Activated CD4-positive, alpha-beta memory T cell treated with anti-CD3 and anti-CD28 coated beads, Interleukin-2, amount 10 ng/mL, durations not matched to agents 7 days and 5 days (primary cell): ENCODE measurements around the gene ALG12. TPM values are rescaled to one million over a fixed set of nuclear protein-coding genes. Genes with fewer than 3 reads are reported as not detected.

Source experiments
- CTCF ChIA-PET: fragments of 350-600 bp; sonication (Branson Sonifier 250); formaldehyde crosslinking; loops from one replicate; lab custom pipeline; 2021; ENCODE audit warnings: antibody characterized with exemption, inconsistent platforms; lab: Charles Lee
- POLR2A ChIA-PET: fragments of 350-600 bp; sonication (Branson Sonifier 250); formaldehyde crosslinking; loops from one replicate; lab custom pipeline; 2021; ENCODE audit warnings: antibody characterized with exemption; lab: Charles Lee
- DNase-seq: peaks from one replicate; pipeline ENCODE4 v3.0.0-alpha.2; 2020
- H3K27ac Mint-ChIP-seq: one replicate; pipeline ENCODE4 v1.8.0; 2021; ENCODE audit warnings: mild to moderate bottlenecking, mixed read lengths
- H3K27me3 Mint-ChIP-seq: one replicate; pipeline ENCODE4 v1.8.0; 2021; ENCODE audit warnings: mixed read lengths
- H3K36me3 Mint-ChIP-seq: one replicate; pipeline ENCODE4 v1.8.0; 2021; ENCODE audit warnings: low read depth, mixed read lengths
- H3K4me1 Mint-ChIP-seq: one replicate; pipeline ENCODE4 v1.8.0; 2021; ENCODE audit warnings: mixed read lengths
- H3K4me3 Mint-ChIP-seq: one replicate; pipeline ENCODE4 v1.8.0; 2021; ENCODE audit warnings: mild to moderate bottlenecking, mixed read lengths
- H3K9me3 Mint-ChIP-seq: one replicate; pipeline ENCODE4 v1.8.0; 2021; ENCODE audit warnings: mixed read lengths
- total RNA-seq, 2 experiments: library from RNA; stranded (reverse); gene quantifications; one replicate each; pipeline ENCODE4 v1.2.3, GENCODE V29; 2021

Gene ALG12
- total RNA-seq, 2 experiments from 2014 or later = 14.7 to 20.6 TPM

DNA sequence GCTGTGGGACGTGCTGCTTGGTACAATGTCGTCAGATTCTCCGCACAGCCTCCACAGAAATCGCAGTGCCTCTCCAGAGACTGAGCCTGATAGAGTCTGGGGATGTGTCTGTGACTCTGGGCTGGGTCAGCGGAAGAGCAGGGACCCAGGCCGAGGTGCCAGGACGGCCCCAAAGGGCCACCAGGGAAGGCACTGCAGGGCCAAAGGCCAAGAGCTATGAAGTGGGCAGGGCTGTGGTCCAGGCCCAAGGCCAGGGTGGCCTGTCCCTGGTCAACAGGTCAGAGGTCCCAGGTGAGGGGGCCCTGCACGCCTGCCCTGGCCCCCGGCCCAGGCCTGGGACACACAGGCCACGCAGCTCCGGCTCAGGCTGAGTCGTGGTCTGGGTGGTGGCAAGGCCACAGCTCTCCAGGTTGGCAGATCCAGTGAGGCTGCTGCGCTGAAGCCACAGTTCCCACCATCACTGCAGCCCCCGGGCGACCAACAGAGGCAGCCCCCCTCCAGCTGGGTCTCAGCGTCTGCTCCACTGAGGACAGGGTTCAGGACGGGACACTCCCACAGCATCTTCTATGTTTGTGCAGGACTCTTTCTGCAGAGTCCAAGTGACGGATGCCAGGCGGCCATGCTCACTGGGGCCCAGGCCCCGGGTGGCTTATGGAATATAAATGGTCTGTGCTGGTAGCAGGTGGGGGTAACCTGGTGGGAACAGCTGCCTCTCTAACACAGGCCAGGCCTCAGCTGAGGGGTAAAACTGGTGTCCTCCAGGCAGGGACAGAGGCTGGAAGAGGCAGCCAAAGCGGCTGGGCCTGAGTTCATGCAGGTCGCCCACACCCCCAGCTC is 37.6 kb upstream of the ALG12 start:
- H3K9me3 Mint-ChIP-seq = no peaks in the 10 kb centered on the region
- H3K4me3 Mint-ChIP-seq = no peak overlapping the region

DNA sequence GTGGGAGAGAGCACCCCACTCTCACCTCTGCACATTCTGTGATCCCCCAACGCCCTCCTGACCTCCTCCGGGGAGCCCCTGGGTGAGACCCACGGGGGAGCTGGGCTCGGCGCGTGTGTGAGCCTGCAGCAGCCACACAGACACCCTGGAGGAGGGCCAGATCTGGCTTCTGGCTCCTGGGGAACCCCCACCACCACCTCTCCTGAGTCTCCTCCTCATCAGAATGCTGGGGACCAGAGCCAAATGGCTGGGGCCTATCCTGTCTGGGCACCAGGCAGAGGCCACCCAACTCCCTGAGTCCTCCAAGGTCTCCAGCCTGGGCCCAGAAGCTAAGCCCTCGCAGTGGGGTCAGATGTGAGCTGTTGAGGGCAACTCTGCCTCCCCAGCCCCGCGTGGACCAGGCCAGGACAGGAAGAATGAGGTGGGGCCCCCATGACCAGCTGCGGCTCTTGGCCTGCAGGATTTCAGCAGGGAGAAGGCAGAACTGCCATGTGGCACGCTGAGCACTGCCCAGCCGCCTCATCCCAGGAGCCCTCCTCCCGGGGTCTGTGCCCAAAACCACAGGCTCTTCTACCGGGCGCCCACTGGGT is 36.8 kb upstream of the ALG12 start:
- H3K9me3 Mint-ChIP-seq = no peaks in the 10 kb centered on the region

More for the DNA sequence above, 37.6 kb upstream of the ALG12 start:
- CTCF ChIA-PET = no interaction called here
- Mint-ChIP-seq H3K27ac (no peak overlapping the region), H3K27me3 (no peaks in the 10 kb centered on the region), H3K36me3 (no peaks in the 10 kb centered on the region), H3K4me1 (peaks cover 13% of the 10 kb centered on the region)
- POLR2A ChIA-PET = interaction anchor here (0.7 to 1.7 kb wide), 3 partner anchors 15 to 23 kb away, joined by 3 to 5 read pairs (median 3); no protein-coding TSS in a partner anchor
- DNase-seq = no peak

DNA sequence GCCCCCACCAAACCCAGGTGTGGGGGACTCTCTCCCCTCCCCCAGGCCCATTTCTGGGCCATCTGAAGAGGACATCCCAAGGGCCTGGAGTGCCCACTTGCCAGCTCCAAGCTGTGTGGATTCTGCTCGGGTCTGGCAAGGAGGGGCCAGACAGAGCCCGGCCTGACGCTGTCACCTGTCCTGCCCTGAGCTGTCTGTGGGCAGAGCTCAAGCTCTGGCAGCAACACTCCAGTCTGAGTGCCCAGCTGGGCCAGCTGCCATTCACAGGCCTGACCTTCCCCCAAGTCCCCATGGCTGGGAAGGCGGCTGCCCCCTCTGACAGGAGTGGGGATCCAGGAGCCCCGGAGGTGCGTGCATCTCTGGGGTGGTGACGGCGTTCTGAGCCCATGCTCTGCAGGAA is 36.1 kb upstream of the ALG12 start:
- Mint-ChIP-seq H3K27ac (no peak overlapping the region), H3K27me3 (no peaks in the 10 kb centered on the region), H3K4me3 (no peak overlapping the region), H3K36me3 (no peaks in the 10 kb centered on the region), H3K4me1 (peaks cover 9% of the 10 kb centered on the region), H3K9me3 (no peaks in the 10 kb centered on the region)
- ChIA-PET POLR2A (interaction anchor here (1.3 kb wide), 1 partner anchor 17 kb away, joined by 3 read pairs; no protein-coding TSS in a partner anchor), CTCF (no interaction called here)
- no peak for DNase-seq

More for the DNA sequence above, 36.8 kb upstream of the ALG12 start:
- Mint-ChIP-seq H3K4me3 (no peak overlapping the region), H3K27me3 (no peaks in the 10 kb centered on the region), H3K27ac (no peak overlapping the region), H3K36me3 (no peaks in the 10 kb centered on the region), H3K4me1 (peaks cover 13% of the 10 kb centered on the region)
- no peak for DNase-seq
- POLR2A ChIA-PET = interaction anchor here (1.3 to 1.7 kb wide), 2 partner anchors 16 to 19 kb away, joined by 3 to 5 read pairs; no protein-coding TSS in a partner anchor
- CTCF ChIA-PET = no interaction called here

DNA sequence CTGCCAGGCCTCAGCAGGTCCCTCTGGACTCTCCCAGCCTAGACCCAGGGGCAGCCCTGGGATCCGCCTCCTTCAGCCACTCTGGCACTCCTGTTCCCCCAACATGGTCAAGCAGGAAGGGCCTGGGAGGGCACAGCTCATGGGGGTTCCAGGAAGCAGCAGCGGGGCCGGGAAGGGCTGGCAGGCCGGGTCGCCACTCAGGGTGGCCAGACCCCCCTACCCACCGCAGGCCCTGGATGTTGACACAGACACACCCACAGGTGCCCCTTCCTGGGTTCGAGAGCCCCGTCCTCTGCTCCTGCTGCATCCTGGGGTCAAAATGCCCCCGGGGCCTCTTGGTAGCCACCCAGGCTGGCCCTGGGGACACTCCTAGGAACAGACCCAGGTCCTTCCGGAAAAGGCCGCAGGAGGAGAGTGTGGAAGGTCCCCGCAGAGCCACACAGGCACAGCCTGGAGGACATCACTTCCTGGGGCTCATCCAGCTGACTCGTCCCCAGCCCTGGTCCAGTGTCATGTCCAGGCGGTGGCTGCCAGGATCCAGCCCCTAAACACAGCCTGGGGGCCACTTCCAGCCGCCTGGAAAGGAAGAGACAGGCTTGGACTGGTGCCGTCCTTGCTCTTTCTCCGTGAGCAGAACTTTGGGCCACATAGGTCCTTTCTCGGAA is 35.6 kb upstream of the ALG12 start:
- CTCF ChIA-PET = no interaction called here
- H3K4me3 Mint-ChIP-seq = no peak overlapping the region
- POLR2A ChIA-PET = interaction anchor here (1.1 kb wide), 1 partner anchor 8 kb away, joined by 3 read pairs; no protein-coding TSS in a partner anchor

DNA sequence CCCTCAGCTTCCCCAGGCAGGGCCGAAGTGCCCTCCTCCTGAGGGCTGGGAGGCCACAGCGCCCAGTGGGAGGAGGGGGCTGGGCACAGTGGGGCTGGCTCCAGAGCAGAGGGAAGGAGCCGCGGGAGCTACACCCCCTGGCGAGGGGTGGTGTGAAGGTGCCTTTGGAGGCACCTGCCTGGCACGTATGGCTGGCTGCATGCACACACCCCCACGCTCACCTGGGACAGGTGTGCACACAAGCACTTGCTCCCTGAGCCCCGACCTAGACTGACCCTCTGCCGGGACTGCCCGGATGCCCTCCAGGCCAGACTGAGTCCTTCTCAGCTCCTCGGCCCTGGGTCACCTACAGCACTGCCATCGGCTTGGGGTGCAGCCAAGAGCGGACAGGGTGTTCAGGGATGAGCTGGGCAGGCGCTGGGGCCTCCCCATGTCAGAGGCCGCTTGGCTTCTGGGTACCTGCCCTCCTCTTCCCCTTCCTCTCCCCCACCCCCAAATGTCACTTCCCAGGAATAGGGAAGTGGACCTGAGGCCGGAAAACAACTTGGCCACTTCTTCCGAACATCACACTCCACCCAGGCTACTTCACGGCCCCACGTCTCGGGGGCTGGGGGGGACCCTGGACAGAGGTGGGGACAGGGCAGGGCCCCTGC is 34.9 kb upstream of the ALG12 start:
- DNase-seq = no peak
- ChIA-PET POLR2A (interaction anchor here (1.1 kb wide), 1 partner anchor 8 kb away, joined by 3 read pairs; no protein-coding TSS in a partner anchor), CTCF (no interaction called here)
- H3K27ac Mint-ChIP-seq = no peak overlapping the region
- no peak overlapping the region for H3K4me3 Mint-ChIP-seq
- H3K4me1 Mint-ChIP-seq = peaks cover 2% of the 10 kb centered on the region
- no peaks in the 10 kb centered on the region for H3K36me3 Mint-ChIP-seq
- no peaks in the 10 kb centered on the region for H3K27me3 Mint-ChIP-seq
- H3K9me3 Mint-ChIP-seq = no peaks in the 10 kb centered on the region

More for the DNA sequence above, 35.6 kb upstream of the ALG12 start:
- Mint-ChIP-seq H3K27ac (no peak overlapping the region), H3K9me3 (no peaks in the 10 kb centered on the region), H3K36me3 (no peaks in the 10 kb centered on the region), H3K4me1 (peaks cover 4% of the 10 kb centered on the region), H3K27me3 (no peaks in the 10 kb centered on the region)
- DNase-seq = no peak

DNA sequence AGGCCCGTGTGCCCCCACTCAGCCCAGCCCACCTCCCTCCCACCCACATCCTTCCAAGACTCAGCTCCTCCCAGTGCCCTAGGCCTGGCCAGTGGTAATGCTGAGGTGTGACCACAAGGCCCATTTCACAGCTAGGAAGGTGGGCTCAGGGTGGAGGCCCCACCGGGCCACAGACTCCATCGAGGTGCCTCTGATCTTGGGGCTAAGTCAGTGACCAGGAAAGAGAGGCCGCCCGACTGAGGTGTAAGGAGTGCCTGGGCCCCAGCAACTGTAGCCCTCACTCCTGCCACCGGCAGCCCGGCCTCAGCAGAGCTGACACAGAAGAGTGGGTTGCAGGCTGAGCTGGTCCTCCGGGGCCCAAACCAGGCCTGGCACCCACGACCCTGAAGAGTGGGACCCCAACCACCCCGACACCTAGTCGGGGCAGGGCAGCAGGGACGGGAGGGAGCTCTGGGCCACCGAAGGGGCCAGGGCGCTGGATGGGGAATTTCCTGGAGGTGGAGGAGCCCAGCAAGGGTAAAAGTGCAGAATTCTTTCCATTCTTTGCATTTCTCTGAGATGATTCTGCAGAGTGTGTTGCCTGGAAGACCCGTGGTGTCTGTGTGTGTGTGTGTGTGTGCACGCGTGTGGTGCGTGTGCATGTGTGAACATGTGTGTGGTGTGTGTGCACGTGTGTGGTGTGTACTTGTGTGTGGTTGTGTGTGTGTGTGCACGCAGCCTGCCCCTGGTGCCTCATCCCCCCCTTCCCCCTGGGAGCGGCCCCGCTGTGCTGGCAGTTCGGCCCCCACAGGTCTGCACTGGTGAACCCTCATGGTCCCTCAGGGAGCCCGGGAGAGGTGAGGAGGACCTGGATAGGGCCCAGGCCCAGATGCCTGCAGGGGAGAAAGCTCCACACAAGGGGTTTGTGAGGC is 34.0 kb upstream of the ALG12 start:
- Mint-ChIP-seq H3K4me1 (no peaks in the 10 kb centered on the region), H3K36me3 (no peaks in the 10 kb centered on the region), H3K9me3 (no peaks in the 10 kb centered on the region), H3K4me3 (no peak overlapping the region), H3K27me3 (no peaks in the 10 kb centered on the region), H3K27ac (no peak overlapping the region)
- no peak for DNase-seq
- ChIA-PET CTCF (no interaction called here), POLR2A (interaction anchor here (1.1 to 1.2 kb wide), 2 partner anchors 9 to 16 kb away, joined by 3 read pairs; no protein-coding TSS in a partner anchor)

DNA sequence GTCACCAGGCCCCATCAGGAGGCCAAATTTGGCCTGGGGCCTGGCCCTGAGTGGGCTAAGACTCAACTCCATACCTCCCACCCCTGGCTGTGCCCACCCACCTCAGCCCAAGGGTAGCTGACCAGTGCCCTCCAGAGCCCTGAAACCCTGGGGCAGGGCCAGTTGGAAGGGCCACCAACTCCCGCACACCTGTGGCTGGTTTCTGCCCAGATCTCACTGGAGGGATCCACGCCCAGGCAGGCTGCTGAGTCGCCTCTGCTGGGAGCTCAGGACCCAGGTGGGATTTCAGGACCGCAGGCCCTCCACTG is 33.4 kb upstream of the ALG12 start:
- POLR2A ChIA-PET = interaction anchor here (1.0 to 1.2 kb wide), 2 partner anchors 16 to 578 kb away, joined by 3 read pairs; partner anchors contain the start of gene TYMP
- DNase-seq = no peak
- CTCF ChIA-PET = no interaction called here
- Mint-ChIP-seq H3K4me1 (peaks cover 3% of the 10 kb centered on the region), H3K4me3 (no peak overlapping the region), H3K27me3 (no peaks in the 10 kb centered on the region), H3K36me3 (no peaks in the 10 kb centered on the region), H3K27ac (no peak overlapping the region), H3K9me3 (no peaks in the 10 kb centered on the region)

DNA sequence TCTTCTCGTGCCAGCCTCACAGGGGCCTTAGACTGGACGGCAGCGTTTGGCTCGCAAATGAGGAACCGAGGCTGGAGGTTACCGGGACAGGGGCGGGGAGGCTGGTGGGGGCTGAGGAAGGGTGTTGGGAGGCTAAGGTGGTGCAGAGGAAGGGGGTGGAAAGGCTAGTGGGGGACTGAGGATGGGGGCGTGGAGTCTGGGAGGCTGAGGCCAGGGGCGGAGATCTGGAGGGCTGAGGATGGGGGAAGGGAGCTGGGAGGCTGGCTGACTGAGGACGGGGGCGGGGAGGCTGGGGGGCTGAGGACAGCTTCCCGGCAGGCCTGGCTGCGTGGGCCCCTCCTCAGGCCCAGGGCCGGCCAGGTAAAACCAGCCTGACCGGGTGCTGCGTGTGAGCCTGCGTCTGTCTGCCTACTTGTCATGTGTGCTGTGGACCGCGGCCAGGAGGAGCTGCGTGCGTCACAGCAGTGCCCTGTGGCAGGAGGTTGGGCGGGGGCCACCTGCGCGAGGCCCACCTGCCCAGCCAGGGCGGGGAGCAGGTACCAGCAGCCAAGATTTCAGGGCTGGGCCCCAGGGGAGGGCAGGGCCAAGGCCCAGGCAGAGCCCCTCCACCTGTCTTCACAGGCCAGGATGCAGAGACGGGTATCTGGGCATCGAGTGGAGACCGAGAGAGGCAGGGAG is 32.9 kb upstream of the ALG12 start:
- Mint-ChIP-seq H3K36me3 (no peaks in the 10 kb centered on the region), H3K27ac (no peak overlapping the region), H3K4me1 (peaks cover 6% of the 10 kb centered on the region), H3K27me3 (no peaks in the 10 kb centered on the region), H3K4me3 (no peak overlapping the region), H3K9me3 (no peaks in the 10 kb centered on the region)
- CTCF ChIA-PET = no interaction called here
- POLR2A ChIA-PET = interaction anchor here (0.8 to 1.7 kb wide), 3 partner anchors 10 to 579 kb away, joined by 3 to 4 read pairs (median 4); partner anchors contain the start of genes PIM3 and TYMP
- no peak for DNase-seq

DNA sequence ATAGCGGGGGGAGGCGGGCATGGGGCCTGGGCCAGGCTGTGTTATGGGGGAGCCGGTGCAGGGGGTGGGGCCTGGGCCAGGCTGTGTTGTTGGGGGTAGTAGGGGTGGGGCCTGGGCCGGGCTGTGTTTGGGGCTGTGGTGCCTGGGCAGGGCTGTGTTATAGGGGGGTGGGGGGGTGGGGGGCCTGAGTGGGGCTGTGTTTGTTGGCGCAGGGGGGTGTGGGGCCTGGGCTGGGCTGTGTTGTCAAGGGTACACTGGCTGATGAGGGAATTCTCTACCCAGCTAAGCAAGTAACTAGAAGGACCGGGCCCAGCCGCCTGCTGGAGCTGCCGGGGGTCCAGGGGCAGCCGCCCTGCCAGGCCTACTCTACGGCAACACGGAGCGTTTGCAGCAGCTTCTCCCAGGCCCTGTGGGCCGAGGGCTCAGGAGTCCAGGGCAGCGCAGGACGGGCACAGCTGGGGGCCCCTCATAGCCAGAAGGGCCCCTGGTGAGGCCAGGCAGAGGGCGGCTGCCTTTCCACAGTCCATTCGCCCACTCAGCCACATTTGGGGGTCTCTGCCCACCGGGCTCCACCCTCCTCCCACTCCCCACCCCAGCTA is 32.3 kb upstream of the ALG12 start:
- H3K4me3 Mint-ChIP-seq = no peak overlapping the region
- H3K9me3 Mint-ChIP-seq = peaks cover 3% of the 10 kb centered on the region
- no peak overlapping the region for H3K27ac Mint-ChIP-seq
- ChIA-PET CTCF (no interaction called here), POLR2A (interaction anchor here (0.8 to 1.7 kb wide), 3 partner anchors 10 to 579 kb away, joined by 3 to 4 read pairs (median 4); partner anchors contain the start of genes PIM3 and TYMP)
- DNase-seq = no peak
- H3K36me3 Mint-ChIP-seq = no peaks in the 10 kb centered on the region
- no peaks in the 10 kb centered on the region for H3K27me3 Mint-ChIP-seq
- H3K4me1 Mint-ChIP-seq = peaks cover 12% of the 10 kb centered on the region

DNA sequence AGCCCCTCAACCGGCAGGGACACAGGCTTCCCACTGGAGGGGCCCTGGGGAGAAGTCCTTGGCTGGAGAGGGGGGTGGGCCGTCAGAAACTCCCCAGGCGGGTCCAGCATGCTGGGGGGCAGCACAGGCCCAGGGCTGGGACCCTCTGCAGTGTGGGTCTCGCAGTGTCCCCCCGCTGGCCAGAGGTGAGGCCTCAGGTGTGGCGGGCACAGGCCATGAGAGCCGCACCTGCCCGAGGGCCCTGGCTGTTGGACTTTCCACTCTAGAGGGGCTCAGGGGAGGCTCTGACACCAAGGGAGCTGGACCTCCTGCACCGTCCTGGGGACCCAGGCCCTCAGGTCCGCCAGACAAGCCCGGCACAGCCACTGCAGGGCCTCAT is 31.7 kb upstream of the ALG12 start:
- Mint-ChIP-seq H3K4me3 (no peak overlapping the region), H3K27ac (no peak overlapping the region), H3K27me3 (no peaks in the 10 kb centered on the region), H3K36me3 (no peaks in the 10 kb centered on the region), H3K9me3 (peaks cover 3% of the 10 kb centered on the region), H3K4me1 (peaks cover 15% of the 10 kb centered on the region)
- ChIA-PET POLR2A (interaction anchor here (1.7 kb wide), 1 partner anchor 11 kb away, joined by 4 read pairs; the partner anchor contains the start of gene PIM3), CTCF (no interaction called here)
- no peak for DNase-seq
